Right ventricle myocardium inferior (tissue), 1 donor: Measurements from ENCODE around the gene GCSH. TPM values are rescaled to one million over a fixed set of nuclear protein-coding genes. Genes with fewer than 3 reads are reported as not detected.
"Not testable (repeated sequence)": the region's sequence is repeated elsewhere in the genome, so short reads cannot be mapped to it uniquely, and the experiment has no call there.

ENCODE experiments used
- ATAC-seq: fragments of 200-7000 bp; cut with Tn5 transposase; one replicate; pipeline ENCODE4 v1.9.1; 2020; ENCODE audit warnings: mild to moderate bottlenecking, moderate library complexity
- DNase-seq: peaks from one replicate; pipeline ENCODE4 v3.0.0; 2021; ENCODE audit errors: missing footprints
- intact Hi-C: fragments of 100-400 bp; cut with DNase I; formaldehyde crosslinking; loops from one replicate; pipeline ENCODE4 v1.11.0; 2022
- long read RNA-seq: library from polyadenylated mRNA; unstranded; transcript quantifications from one replicate; pipeline ENCODE4 v2.0.0, GENCODE V29; 2021
- total RNA-seq: library from RNA; stranded (reverse); fragmentation: NEBNext Ultra II Directional; extraction: Animal tissue kit (Norgen Biotek cat#: 25700); gene quantifications from one replicate; pipeline ENCODE4 v1.2.1, GENCODE V29; 2021
- donor health status: DM: no; HTN: yes; CAD: no; lungs with severe emphysema.

The GCSH gene
- total RNA-seq = 52.3 TPM
- long read RNA-seq, transcript GCSH-201 (5 exons, 1,597 nt) = major isoform, 37 of 39 reads
- long read RNA-seq, partial matches to known transcripts = 0 of 39 reads
- long read RNA-seq, other reads (novel, unspliced or antisense) = 2 of 39 reads

GRCh38 chr16:81095953-81096714 is at the start of gene GCSH:
Gene GCSH, minus strand, starts transcription at chr16:81096395. Its CDS starts 117 bp downstream, at chr16:81096278.
- DNase-seq (peak; percentile 99), ATAC-seq (peak; percentile 100)
- intact Hi-C loops = loop anchor here (1.0 to 5.0 kb wide), 2 partner anchors 19 to 86 kb away; partner anchors contain the start of gene C16orf46

- intact Hi-C loops = no loop called here
- DNase-seq (no peak), ATAC-seq (no peak)
Observed at GRCh38 chr16:81143921-81144471, 47.8 kb upstream of the GCSH start.

- ATAC-seq (no peak), DNase-seq (no peak)
- intact Hi-C loops = no loop called here
Observed at GRCh38 chr16:81142864-81143263, 46.7 kb upstream of the GCSH start.

- no peak for DNase-seq
- no peak for ATAC-seq
- intact Hi-C loops = no loop called here
Observed at GRCh38 chr16:81140930-81141780, 45.0 kb upstream of the GCSH start.

- DNase-seq (no peak), ATAC-seq (no peak)
- intact Hi-C loops = no loop called here
Observed at GRCh38 chr16:81138831-81139557, 42.8 kb upstream of the GCSH start.

- no peak for ATAC-seq
- no peak for DNase-seq
- intact Hi-C loops = no loop called here
Observed at GRCh38 chr16:81137754-81138153, 41.6 kb upstream of the GCSH start.

- intact Hi-C loops = no loop called here
- DNase-seq (no peak), ATAC-seq (no peak)
Observed at GRCh38 chr16:81136390-81137335, 40.5 kb upstream of the GCSH start.

- no peak for ATAC-seq
- intact Hi-C loops = no loop called here
- no peak for DNase-seq
Observed at GRCh38 chr16:81130126-81130525, 33.9 kb upstream of the GCSH start.

GRCh38 chr16:81128726-81129524 is 32.7 kb upstream of the GCSH start:
- intact Hi-C loops = no loop called here
- no peak for DNase-seq

GRCh38 chr16:81127051-81127450 is 30.9 kb upstream of the GCSH start:
- intact Hi-C loops = no loop called here
- DNase-seq (no peak), ATAC-seq (no peak)

More at GRCh38 chr16:81128726-81129524, 32.7 kb upstream of the GCSH start:
- ATAC-seq = no peak

- ATAC-seq (no peak), DNase-seq (no peak)
- intact Hi-C loops = no loop called here
Observed at GRCh38 chr16:81123092-81123852, 27.1 kb upstream of the GCSH start.

- intact Hi-C loops = no loop called here
- no peak for DNase-seq
- ATAC-seq = no peak
Observed at GRCh38 chr16:81121474-81121990, 25.3 kb upstream of the GCSH start.

- ATAC-seq (no peak), DNase-seq (no peak)
- intact Hi-C loops = no loop called here
Observed at GRCh38 chr16:81117436-81117835, 21.2 kb upstream of the GCSH start.

GRCh38 chr16:81116285-81116684 is 20.1 kb upstream of the GCSH start:
- DNase-seq (no peak), ATAC-seq (no peak)
- intact Hi-C loops = no loop called here

GRCh38 chr16:81112453-81112852 is 16.3 kb upstream of the GCSH start:
- intact Hi-C loops = no loop called here

GRCh38 chr16:81109274-81109673 is 13.1 kb upstream of the GCSH start:
- ATAC-seq, DNase-seq, intact Hi-C loops: not testable (repeated sequence)

More at GRCh38 chr16:81112453-81112852, 16.3 kb upstream of the GCSH start:
- no peak for ATAC-seq
- no peak for DNase-seq
